Neural crest cell (in vitro differentiated cells): ENCODE measurements around the gene CD180. TPM values are rescaled to one million over a fixed set of nuclear protein-coding genes. Genes with fewer than 3 reads are reported as not detected.
A peak's percentile ranks its signal among the peaks of the same experiment; 100 is the strongest.

Source experiments
- DNase-seq: peaks from one replicate; pipeline ENCODE4 v3.0.0; 2021; ENCODE audit warnings: low read depth, mixed read lengths, low spot score
- H3K27ac Mint-ChIP-seq: one replicate; pipeline ENCODE4 v1.8.0; 2021; ENCODE audit warnings: mild to moderate bottlenecking, mixed read lengths; ENCODE audit not compliant: unreplicated experiment
- H3K27me3 Mint-ChIP-seq: 2 replicates; pipeline ENCODE4 v1.8.0; 2021; ENCODE audit warnings: low read depth, mild to moderate bottlenecking, mixed read lengths
- H3K36me3 Mint-ChIP-seq: 2 replicates; pipeline ENCODE4 v1.8.0; 2021; ENCODE audit warnings: low read depth, mild to moderate bottlenecking, mixed read lengths
- H3K4me1 Mint-ChIP-seq: 2 replicates; pipeline ENCODE4 v1.8.0; 2021; ENCODE audit warnings: mixed read lengths
- H3K4me3 Mint-ChIP-seq: one replicate; pipeline ENCODE4 v1.8.0; 2021; ENCODE audit warnings: mild to moderate bottlenecking, mixed read lengths
- H3K9me3 Mint-ChIP-seq: 2 replicates; pipeline ENCODE4 v1.8.0; 2021; ENCODE audit warnings: mixed read lengths
- CTCF ChIP-seq: fragments of 200-600 bp; sonication (generic); conservative IDR thresholded peaks from 2 replicates; pipeline ENCODE4 v1.5.0; 2021; ENCODE audit warnings: antibody characterized with exemption, mild to moderate bottlenecking
- total RNA-seq: library from RNA; stranded (reverse); gene quantifications from 2 replicates; pipeline ENCODE4 v1.2.1, GENCODE V29; 2021

Gene CD180
- total RNA-seq, 1 donor from 2014 or later, result not detected

GRCh38 chr5:67243349-67243748 lies 46.8 kb upstream of the CD180 start:
- H3K27ac Mint-ChIP-seq, result no peak overlapping the region
- peaks cover 10% of the 10 kb centered on the region for H3K4me1 Mint-ChIP-seq
- no peaks in the 10 kb centered on the region for H3K9me3 Mint-ChIP-seq
- no peaks in the 10 kb centered on the region for H3K36me3 Mint-ChIP-seq
- no peak for DNase-seq
- no peak overlapping the region for H3K4me3 Mint-ChIP-seq
- TF ChIP-seq CTCF, result no peak
- no peaks in the 10 kb centered on the region for H3K27me3 Mint-ChIP-seq

GRCh38 chr5:67241326-67241725 lies 44.7 kb upstream of the CD180 start:
- Mint-ChIP-seq H3K9me3 (no peaks in the 10 kb centered on the region), H3K4me1 (peaks cover 5% of the 10 kb centered on the region)

GRCh38 chr5:67240846-67241245 lies 44.2 kb upstream of the CD180 start:
- Mint-ChIP-seq H3K4me1 (peaks cover 5% of the 10 kb centered on the region), H3K36me3 (no peaks in the 10 kb centered on the region), H3K27me3 (no peaks in the 10 kb centered on the region), H3K27ac (peak overlapping the region; percentile 54), H3K9me3 (no peaks in the 10 kb centered on the region), H3K4me3 (no peak overlapping the region)
- no peak for TF ChIP-seq CTCF
- DNase-seq, result no peak

More at GRCh38 chr5:67241326-67241725, 44.7 kb upstream of the CD180 start:
- no peak for DNase-seq
- no peaks in the 10 kb centered on the region for H3K36me3 Mint-ChIP-seq
- peak overlapping the region; percentile 54 for H3K27ac Mint-ChIP-seq
- H3K27me3 Mint-ChIP-seq, result no peaks in the 10 kb centered on the region
- TF ChIP-seq CTCF, result no peak
- H3K4me3 Mint-ChIP-seq, result no peak overlapping the region

GRCh38 chr5:67240065-67240464 lies 43.5 kb upstream of the CD180 start:
- H3K9me3 Mint-ChIP-seq, result no peaks in the 10 kb centered on the region

GRCh38 chr5:67238191-67238590 lies 41.6 kb upstream of the CD180 start:
- Mint-ChIP-seq H3K27me3 (no peaks in the 10 kb centered on the region), H3K4me3 (no peak overlapping the region), H3K27ac (no peak overlapping the region), H3K36me3 (no peaks in the 10 kb centered on the region), H3K9me3 (no peaks in the 10 kb centered on the region), H3K4me1 (peaks cover 11% of the 10 kb centered on the region)
- no peak for DNase-seq
- no peak for TF ChIP-seq CTCF

More at GRCh38 chr5:67240065-67240464, 43.5 kb upstream of the CD180 start:
- no peaks in the 10 kb centered on the region for H3K27me3 Mint-ChIP-seq
- H3K27ac Mint-ChIP-seq, result no peak overlapping the region
- DNase-seq, result no peak
- H3K4me3 Mint-ChIP-seq, result no peak overlapping the region
- H3K36me3 Mint-ChIP-seq, result no peaks in the 10 kb centered on the region
- H3K4me1 Mint-ChIP-seq, result peaks cover 9% of the 10 kb centered on the region
- TF ChIP-seq CTCF, result no peak
